C1 segment of cervical spinal cord (tissue), 14 donors: Measurements from ENCODE around the gene RAD51B.

Experiments used
- DNase-seq, 14 donors: peaks; one replicate each; lab custom pipeline; 2025; lab: John Stamatoyannopoulos, UW

RAD51B gene

GRCh38 chr14:68459480-68460136 lies 640.0 kb downstream of the RAD51B start:
- DNase-seq = no peak

DNA sequence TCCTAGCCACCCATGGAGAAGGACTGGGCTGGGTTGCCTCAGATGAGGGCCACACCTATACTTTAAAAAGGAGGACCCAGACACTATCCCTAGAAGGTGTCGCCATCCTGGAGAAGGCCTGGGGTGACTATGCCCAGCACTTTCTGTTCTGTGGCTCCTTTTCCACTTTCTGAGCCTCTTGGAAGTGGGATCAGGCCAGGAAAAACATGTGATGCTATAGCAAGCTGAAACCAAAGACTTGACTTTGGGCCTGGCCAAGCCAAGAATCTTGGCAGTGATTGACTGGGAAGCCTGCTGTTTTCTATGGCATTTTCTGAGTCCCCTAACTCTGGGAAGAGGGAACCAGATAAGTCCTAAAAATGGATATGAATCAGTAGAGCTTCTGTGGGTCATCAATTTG lies 641.0 kb downstream of the RAD51B start:
- DNase-seq = peak in 1 of 14 donors; percentile 20

DNA sequence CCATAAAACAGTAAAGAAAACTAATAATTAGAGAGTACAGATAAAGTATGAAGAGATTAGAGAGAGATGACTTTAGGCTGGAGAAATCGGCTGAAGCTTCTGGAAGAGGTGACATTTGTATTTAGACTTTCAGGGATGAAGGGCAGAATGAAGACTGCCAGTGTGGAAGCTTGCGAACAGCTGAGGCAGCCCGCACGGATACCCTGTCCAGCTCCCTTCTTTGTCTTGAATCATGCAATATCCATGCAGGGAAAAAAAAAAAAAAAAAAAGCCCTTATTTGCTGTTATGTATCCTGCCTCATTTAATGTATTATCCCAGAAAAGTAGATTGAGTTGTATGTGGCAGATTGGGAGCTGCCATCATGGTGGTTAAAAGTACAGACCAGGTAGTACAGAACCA lies 641.5 kb downstream of the RAD51B start:
- no peak for DNase-seq

DNA sequence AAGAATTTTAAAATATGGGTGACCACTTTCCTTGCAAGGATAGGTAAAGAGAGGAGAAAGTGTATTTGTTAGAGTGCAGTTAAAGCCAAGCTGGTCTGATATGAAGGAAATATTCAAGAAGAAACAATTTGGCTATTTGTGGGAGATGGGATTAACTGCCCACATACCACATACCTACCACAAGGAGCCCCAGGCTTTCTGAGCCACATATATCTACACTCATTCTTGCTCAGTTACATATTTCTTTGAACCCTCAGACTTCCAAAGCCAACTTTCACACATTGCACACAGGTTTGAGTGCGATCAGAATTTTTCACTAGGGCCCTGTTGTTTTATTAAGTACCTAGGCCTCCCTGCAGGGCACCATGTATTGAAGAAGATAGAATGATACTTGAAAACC lies 643.1 kb downstream of the RAD51B start:
- DNase-seq = no peak

- no peak for DNase-seq
Measured at GRCh38 chr14:68463299-68463698, 643.7 kb downstream of the RAD51B start.

DNA sequence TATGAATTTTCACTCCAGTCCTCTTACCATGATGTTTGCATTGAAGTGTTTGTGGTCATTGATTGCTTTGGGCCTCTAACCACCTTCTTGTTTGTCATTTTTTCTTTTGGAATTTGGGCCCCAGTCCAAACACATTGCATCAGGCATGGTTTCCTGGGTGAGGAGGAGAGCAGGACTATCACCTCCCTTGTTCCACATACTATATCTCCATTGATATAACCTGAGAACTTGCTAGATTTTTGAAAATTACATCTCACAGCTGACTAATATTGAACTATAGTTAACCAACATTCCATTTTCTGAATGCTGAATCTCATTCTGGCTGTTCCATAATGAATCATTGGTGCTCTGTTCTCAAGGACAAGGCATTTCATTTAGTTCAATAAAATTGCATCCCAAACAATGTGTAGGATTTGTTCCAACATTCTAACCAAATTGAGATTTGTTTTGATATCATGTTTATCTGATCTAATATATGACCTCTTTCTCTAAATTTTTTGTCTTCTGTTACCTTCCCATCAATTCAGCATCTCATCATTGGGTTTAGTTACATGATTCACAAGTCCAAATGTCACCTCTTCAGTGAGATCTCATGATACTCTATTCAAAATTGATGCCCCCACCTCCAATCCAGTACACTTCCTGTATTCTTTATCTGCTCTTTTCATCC lies 644.3 kb downstream of the RAD51B start:
- DNase-seq = no peak

GRCh38 chr14:68464711-68465110 lies 645.1 kb downstream of the RAD51B start:
- DNase-seq = no peak

GRCh38 chr14:68466491-68466977 lies 647.0 kb downstream of the RAD51B start:
- DNase-seq = no peak

- no peak for DNase-seq
Measured at GRCh38 chr14:68467425-68467824, 647.8 kb downstream of the RAD51B start.

- no peak for DNase-seq
Measured at GRCh38 chr14:68468437-68469207, 649.0 kb downstream of the RAD51B start.

DNA sequence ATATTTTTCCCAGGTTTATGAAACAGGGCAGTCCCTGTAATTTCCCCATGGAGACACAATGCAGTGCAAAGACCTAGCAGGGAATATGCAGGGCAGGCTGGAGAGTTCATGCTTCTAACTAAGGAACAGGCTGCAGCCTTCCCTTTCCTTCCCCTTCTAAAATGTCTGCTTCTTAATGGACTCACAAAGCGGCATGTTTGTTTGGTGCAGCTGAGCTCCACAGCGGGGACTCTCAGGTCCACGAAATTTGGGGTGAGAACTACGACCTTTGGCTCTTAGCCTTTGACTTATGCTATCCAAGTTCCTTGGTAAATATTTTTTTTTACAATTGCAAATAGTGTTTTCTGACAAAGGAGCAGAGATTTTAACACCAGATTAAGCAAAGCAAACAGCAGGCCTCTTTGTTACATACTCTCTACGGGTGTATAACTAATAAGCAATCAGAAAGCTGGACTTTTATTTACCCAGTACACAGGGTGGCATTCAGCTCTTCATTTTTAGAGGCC lies 649.7 kb downstream of the RAD51B start:
- DNase-seq = no peak

- DNase-seq = no peak
Measured at GRCh38 chr14:68470361-68470760, 650.8 kb downstream of the RAD51B start.

- no peak for DNase-seq
Measured at GRCh38 chr14:68471029-68471963, 651.7 kb downstream of the RAD51B start.

- DNase-seq = no peak
Measured at GRCh38 chr14:68471964-68472508, 652.5 kb downstream of the RAD51B start.

DNA sequence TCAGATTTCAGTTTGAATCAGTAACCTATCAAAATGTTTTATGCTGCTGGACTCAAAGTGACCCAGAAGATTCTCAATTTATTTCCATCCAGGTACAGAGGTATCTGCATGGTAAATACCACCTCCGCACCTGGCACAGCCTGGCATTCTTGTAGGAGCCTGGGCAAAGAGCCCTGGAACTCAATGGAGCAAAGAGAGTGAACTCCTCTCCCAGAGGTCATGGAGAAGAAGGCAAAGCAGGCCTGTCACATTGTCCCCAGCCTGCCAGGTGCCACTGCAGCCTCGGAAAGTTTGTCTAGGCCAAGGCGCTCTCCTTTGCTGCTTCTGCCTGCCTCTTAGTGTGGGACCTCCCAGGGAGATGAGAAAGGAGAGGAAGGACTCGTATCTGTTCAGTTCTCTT lies 653.5 kb downstream of the RAD51B start:
- no peak for DNase-seq

DNA sequence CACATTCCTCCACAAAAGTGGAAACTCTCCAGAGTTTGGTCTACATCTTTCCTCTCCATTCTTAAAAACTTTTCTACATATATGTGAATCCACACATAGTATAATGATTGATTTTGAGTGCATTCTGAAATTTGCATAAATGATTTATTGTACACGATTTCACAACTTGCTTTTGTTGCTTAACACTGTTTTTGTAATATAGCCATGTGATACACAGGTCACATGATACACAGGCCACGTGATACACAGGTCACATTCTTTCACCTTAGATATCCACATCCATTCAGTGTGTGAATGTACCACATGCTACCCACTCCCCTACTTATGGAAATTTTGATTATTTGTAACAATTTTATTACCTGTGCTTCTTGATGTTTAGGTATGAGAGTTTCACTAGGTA lies 654.2 kb downstream of the RAD51B start:
- no peak for DNase-seq

- no peak for DNase-seq
Measured at GRCh38 chr14:68474741-68475140, 655.2 kb downstream of the RAD51B start.

DNA sequence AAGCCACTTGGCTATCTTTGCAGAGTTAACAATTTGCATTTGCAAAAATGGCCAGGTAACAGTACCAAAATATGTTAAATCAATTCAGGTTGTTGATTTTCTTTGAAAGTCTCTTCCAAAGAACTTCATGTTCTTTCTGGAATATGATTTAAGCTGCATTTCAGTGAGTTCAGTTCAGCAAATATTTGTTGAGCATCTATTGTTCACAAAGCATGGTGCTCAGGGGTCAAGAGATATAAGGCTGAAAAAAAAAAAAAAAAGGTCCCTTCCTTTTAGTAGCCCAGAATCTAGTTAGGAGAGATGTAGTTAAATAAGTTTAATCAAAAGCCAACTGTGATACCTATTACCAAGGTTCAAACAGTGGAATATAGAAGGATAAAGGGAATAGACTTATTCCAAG lies 656.2 kb downstream of the RAD51B start:
- DNase-seq = no peak

GRCh38 chr14:68476212-68477109 lies 656.9 kb downstream of the RAD51B start:
- DNase-seq = peak in 7 of 14 donors; percentile 21 to 67 (median 27)

- no peak for DNase-seq
Measured at GRCh38 chr14:68477110-68477455, 657.5 kb downstream of the RAD51B start.
